Osteoblast (primary cell): ENCODE measurements around the gene GJA4. TPM values are rescaled to one million over a fixed set of nuclear protein-coding genes. Genes with fewer than 3 reads are reported as not detected.

ENCODE experiments used
- DNase-seq: peaks from one replicate; pipeline ENCODE4 v3.0.0; 2011; ENCODE audit warnings: low spot score, mixed read lengths; ENCODE audit not compliant: insufficient read length; ENCODE audit errors: missing footprints
- H2AFZ ChIP-seq: 2 replicates; pipeline ENCODE4 v1.6.0; 2011; ENCODE audit warnings: mild to moderate bottlenecking, low read length
- H3K27ac ChIP-seq: 2 replicates; pipeline ENCODE4 v1.5.1; 2011; ENCODE audit warnings: mild to moderate bottlenecking, low read depth, low read length, moderate library complexity
- H3K27me3 ChIP-seq: 2 replicates; pipeline ENCODE4 v1.6.0; 2012; ENCODE audit warnings: mild to moderate bottlenecking, control low read depth, inconsistent platforms, low read length, moderate library complexity; ENCODE audit not compliant: insufficient read depth
- H3K36me3 ChIP-seq: 2 replicates; pipeline ENCODE4 v1.5.1; 2011; ENCODE audit warnings: mild to moderate bottlenecking, low read length, control low read depth, moderate library complexity; ENCODE audit not compliant: insufficient read depth
- H3K4me1 ChIP-seq: 2 replicates; pipeline ENCODE4 v1.5.1; 2011; ENCODE audit warnings: mild to moderate bottlenecking, low read length, control low read depth, moderate library complexity; ENCODE audit not compliant: insufficient read depth
- H3K4me2 ChIP-seq: 2 replicates; pipeline ENCODE4 v1.6.0; 2011; ENCODE audit warnings: mild to moderate bottlenecking, low read length; ENCODE audit not compliant: insufficient read depth
- H3K4me3 ChIP-seq: fragments of 200-600 bp; sonication (generic); 3 replicates; pipeline ENCODE4 v1.5.1; 2012; ENCODE audit warnings: mild to moderate bottlenecking, low read length, inconsistent platforms; ENCODE audit not compliant: insufficient read depth
- H3K79me2 ChIP-seq: 2 replicates; pipeline ENCODE4 v1.6.0; 2012; ENCODE audit warnings: mild to moderate bottlenecking, low read length, control low read depth, inconsistent platforms; ENCODE audit not compliant: insufficient read depth
- H3K9me3 ChIP-seq: 2 replicates; pipeline ENCODE4 v1.5.1; 2011; ENCODE audit warnings: low read depth, low read length, control low read depth
- H4K20me1 ChIP-seq: 2 replicates; pipeline ENCODE4 v1.6.0; 2012; ENCODE audit warnings: mild to moderate bottlenecking, low read length, control low read depth; ENCODE audit not compliant: insufficient read depth
- CTCF ChIP-seq: IDR thresholded peaks from 2 replicates; pipeline ENCODE4 v1.5.1; 2011; ENCODE audit warnings: mild to moderate bottlenecking, low read depth, low read length, moderate library complexity; ENCODE audit errors: extremely low read depth
- total RNA-seq: library from RNA; depleted of rRNA; stranded (reverse); fragments of >200 nt; gene quantifications from 2 replicates; pipeline ENCODE4 v1.2.3, GENCODE V29; 2012

The GJA4 gene
- total RNA-seq, 1 donor = not detected

GRCh38 chr1:34824817-34825454 lies 32.1 kb downstream of the GJA4 start:
- TF ChIP-seq CTCF = no peak
- Histone ChIP-seq H3K27ac (no peak overlapping the region), H3K9me3 (no peaks in the 10 kb centered on the region), H2AFZ (no peak overlapping the region), H3K36me3 (no peaks in the 10 kb centered on the region), H3K4me1 (peaks cover 11% of the 10 kb centered on the region), H3K4me3 (no peak overlapping the region), H4K20me1 (no peaks in the 10 kb centered on the region), H3K4me2 (no peak overlapping the region), H3K79me2 (no peaks in the 10 kb centered on the region), H3K27me3 (no peaks in the 10 kb centered on the region)
- DNase-seq = peak; percentile 31

- no peak overlapping the region for H2AFZ ChIP-seq
- no peak overlapping the region for H3K27ac ChIP-seq
- H3K9me3 ChIP-seq = no peaks in the 10 kb centered on the region
- H3K4me2 ChIP-seq = no peak overlapping the region
- H4K20me1 ChIP-seq = no peaks in the 10 kb centered on the region
- TF ChIP-seq CTCF = no peak
- H3K27me3 ChIP-seq = no peaks in the 10 kb centered on the region
- H3K36me3 ChIP-seq = no peaks in the 10 kb centered on the region
- peaks cover 11% of the 10 kb centered on the region for H3K4me1 ChIP-seq
- no peak overlapping the region for H3K4me3 ChIP-seq
- DNase-seq = peak; percentile 61
- H3K79me2 ChIP-seq = no peaks in the 10 kb centered on the region
These were observed 32.8 kb downstream of the GJA4 start for GRCh38 chr1:34825455-34826091.

GRCh38 chr1:34827341-34827941 lies 34.6 kb downstream of the GJA4 start:
- Histone ChIP-seq H3K9me3 (no peaks in the 10 kb centered on the region), H3K27ac (no peak overlapping the region), H3K4me2 (no peak overlapping the region), H3K79me2 (no peaks in the 10 kb centered on the region), H3K4me1 (peaks cover 11% of the 10 kb centered on the region), H4K20me1 (no peaks in the 10 kb centered on the region), H3K36me3 (no peaks in the 10 kb centered on the region), H3K4me3 (no peak overlapping the region), H2AFZ (no peak overlapping the region), H3K27me3 (no peaks in the 10 kb centered on the region)
- no peak for DNase-seq
- no peak for TF ChIP-seq CTCF

- Histone ChIP-seq H3K79me2 (no peaks in the 10 kb centered on the region), H3K27me3 (no peaks in the 10 kb centered on the region), H2AFZ (no peak overlapping the region), H3K4me2 (no peak overlapping the region), H3K9me3 (no peaks in the 10 kb centered on the region), H3K36me3 (no peaks in the 10 kb centered on the region), H4K20me1 (no peaks in the 10 kb centered on the region), H3K27ac (no peak overlapping the region), H3K4me3 (no peak overlapping the region), H3K4me1 (peaks cover 11% of the 10 kb centered on the region)
- no peak for DNase-seq
- TF ChIP-seq CTCF = no peak
These were observed 35.8 kb downstream of the GJA4 start for GRCh38 chr1:34828611-34829010.
